GM12872 (cell line): ENCODE measurements around the gene TXN2.

Source experiments
- TF ChIP-seq, protein P1 (sequence below): IDR thresholded peaks from 3 replicates; pipeline ENCODE4 v1.5.1; 2011; ENCODE audit warnings: low read depth, mild to moderate bottlenecking, low read length, moderate library complexity; ENCODE audit not compliant: insufficient read depth

The TXN2 gene

GRCh38 chr22:36417281-36417686 is 64.2 kb downstream of the TXN2 start:
- TF ChIP-seq, protein P1, sequence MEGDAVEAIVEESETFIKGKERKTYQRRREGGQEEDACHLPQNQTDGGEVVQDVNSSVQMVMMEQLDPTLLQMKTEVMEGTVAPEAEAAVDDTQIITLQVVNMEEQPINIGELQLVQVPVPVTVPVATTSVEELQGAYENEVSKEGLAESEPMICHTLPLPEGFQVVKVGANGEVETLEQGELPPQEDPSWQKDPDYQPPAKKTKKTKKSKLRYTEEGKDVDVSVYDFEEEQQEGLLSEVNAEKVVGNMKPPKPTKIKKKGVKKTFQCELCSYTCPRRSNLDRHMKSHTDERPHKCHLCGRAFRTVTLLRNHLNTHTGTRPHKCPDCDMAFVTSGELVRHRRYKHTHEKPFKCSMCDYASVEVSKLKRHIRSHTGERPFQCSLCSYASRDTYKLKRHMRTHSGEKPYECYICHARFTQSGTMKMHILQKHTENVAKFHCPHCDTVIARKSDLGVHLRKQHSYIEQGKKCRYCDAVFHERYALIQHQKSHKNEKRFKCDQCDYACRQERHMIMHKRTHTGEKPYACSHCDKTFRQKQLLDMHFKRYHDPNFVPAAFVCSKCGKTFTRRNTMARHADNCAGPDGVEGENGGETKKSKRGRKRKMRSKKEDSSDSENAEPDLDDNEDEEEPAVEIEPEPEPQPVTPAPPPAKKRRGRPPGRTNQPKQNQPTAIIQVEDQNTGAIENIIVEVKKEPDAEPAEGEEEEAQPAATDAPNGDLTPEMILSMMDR, result no peak
